ENCODE results near the gene ALK.

GRCh38 chr2:29269095-29269764 is 652.2 kb downstream of the ALK start:
- TF ChIP-seq CTCF (IDR thresholded peaks at IDR 0.05), result no peak
- no peak for TF ChIP-seq POLR2A (IDR thresholded peaks at IDR 0.05)
